ENCODE results near the gene PDIK1L.
A peak's percentile ranks its signal among the peaks of the same experiment; 100 is the strongest.

PDIK1L gene

DNA sequence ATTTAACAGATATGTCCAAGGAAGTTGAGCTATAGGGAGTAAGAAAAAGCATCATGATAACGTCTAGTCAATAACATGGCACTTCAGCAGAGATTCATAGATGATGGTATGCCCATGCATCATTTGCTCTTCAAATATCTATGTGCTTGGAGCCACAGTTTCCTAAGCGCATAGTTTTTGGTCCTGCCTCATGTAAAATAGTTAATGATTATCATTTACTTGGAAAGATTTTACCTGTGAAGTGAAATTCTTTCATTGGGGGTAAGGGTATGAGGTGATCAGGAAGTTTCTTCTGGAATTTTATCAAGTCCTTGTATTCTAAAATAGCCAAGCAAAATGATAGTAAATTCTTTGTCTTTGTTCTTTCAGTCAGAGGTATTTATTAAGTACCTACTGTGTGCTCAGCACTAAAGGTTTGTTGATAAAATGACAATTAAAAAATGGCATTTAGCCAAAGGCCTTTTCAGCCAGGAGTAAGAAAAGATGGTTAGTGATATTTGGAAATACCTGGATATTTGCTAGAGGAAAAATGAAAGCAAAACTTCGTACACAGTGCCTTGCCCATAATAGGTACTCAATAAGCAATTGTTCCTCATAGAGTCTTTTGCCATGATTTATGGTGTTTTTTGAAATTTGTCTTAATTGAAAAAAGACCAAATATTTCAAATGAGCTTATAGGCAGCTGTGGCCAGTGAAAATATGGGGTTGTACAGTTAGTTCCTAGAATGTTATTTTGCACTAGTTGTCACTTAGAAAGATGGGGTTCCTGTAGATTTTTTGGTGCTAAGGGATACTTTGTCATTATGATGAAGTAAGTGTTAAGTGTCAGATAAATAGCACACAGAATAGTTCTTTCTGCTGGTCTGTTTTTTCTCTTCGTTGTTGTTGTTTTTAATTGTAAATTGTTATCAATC lies 13.1 kb downstream of the PDIK1L start:
- DNase-seq: no peak

DNA sequence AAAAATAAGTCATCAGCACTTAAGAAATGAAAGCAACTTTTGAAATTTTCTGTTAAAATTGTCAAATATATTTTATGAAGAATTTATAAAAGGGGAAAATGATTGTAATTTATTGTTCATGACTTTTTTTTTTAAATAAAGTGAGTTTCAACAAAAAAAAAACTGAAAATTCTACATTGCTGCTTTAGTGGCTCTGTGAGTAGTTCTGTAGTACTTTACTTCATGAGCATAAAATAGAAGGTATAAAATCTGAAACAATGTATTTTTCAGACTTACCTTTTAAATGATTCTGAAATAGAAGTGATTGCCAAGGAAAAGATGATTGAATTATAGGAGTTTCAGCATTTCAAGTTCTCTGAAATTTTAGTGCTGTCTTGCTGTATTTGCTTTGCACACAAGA lies 13.8 kb downstream of the PDIK1L start:
- DNase-seq: no peak

DNA sequence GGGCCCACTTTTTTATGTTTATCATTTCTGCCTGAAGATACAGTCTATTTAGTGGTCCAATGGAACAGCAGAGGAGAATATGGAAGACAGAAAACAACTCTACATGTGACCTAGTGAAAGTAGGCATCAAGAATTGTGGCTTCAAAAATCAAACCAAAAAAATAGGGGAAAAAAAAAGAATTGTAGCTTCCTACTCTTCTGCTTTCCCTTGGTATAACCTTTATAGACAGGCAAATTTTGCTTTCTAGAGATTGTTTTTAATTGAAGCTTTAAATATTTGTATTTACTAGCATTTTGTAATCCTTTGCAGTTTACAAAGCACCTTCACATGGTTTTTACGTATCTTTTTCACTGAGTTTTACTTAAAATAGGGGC lies 14.3 kb downstream of the PDIK1L start:
- DNase-seq: no peak

DNA sequence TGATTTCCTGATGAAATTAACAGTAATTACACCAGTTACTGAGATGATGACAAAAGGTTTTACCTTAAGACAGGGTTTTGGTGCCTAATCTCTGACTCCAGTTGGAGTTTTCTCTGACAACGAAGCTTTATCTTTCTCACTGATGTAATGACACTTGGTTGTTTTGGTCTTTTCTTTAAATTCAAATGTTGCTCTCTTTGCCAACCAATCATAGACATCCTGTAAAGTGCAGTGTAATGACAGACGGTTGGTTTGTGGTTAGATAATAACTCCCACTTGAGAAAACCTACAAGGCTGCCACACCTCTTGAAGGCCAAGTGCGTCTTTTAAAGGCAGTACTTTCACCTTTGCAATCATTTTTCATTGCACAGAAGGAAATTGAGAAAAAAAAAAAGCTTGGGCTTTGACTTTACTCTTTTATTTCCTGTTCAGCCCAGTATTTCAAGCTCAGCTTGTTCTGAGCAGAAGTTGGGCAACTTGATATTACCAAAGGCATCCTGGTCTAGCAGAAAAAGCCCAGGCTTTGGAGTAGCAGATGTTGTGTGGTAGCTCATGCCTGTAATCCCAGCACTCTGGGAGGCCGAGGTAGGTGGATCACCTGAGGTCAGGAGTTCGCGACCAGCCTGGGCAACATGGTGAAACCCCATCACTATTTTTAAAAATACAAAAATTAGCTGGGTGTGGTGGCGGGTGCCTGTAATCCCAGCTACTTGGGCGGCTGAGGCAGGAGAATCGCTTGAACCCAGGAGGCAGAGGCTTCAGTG lies 14.9 kb downstream of the PDIK1L start:
- DNase-seq: peak; percentile 61

DNA sequence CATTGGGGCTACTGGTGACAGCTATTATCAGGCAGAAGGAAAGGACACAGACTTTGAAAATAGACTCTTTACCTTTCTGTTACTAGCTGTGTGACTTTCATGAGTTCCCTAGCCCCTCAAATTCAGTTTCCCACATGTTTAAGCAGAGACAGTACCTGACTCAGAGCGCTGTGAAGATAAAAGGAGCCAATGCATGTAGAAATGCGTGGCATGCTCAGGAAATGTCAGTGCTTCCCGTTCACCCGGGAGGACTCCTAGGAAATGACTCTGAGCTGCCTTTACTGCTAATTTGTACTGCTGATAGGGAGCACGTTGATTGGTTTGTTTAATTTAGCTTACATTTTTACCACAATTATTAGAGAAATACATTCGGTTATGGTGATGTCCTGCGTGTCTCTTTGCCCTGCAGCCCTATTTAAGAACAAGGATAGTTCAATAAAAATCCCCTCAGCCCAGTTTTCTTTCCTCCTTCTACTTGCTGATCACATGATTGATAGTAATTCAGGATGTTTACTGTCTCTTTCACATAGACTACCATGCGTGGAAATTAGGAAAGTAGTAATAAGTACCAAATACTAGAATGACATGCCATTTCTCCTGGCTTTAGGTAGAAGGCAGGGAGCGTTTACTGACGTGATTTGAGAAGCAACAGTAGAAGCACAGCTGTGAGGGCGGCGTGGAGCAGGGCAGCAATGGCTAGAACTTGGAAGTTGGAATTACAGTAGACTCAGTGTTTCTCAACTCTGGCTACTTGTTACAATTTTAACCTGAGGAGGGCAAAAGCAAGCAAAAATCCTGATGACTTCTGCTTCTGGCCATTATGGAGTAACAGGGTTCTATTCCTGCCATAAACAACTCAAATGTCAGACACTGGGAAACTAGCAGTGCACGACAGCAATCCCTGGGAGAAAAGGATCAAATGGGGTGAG lies 15.9 kb downstream of the PDIK1L start:
- DNase-seq: no peak

DNA sequence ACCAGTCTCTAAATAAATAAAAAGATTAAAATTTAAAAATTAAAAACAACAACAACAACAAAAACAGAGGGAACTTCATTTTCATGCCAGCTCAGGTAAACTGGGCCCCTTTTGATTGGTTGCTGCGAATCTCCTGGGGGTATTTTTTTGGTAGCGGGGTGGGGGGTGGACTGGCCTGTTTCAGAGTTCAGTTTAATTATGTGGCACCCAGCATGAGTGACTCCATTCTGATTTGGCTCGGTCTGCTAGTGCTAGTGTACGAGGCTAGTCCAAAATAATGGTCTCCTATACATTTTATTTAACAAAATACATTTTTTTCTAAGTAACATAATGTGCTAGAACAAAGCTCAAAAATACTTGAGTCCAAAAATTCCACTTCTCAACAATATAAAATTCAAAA lies 18.2 kb downstream of the PDIK1L start:
- DNase-seq: no peak

DNA sequence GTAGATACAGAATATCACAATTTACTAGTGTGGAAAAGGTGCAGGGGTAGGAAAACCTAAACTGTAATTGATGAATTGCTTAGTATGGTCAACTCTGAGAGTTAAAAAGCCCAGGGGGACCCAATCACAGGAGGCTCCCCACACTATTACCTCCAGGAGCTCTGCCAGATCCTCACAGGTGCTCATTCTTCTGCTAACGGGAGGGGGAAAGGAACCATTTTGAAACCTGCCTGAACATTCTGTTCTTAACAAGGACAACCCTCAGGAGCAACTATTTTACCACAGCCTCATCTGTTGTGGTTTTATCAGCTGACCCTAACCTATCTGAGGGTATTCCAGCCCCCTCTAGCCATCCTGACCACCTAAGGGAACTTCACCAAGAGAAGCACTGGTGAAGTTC lies 19.1 kb downstream of the PDIK1L start:
- DNase-seq: no peak

DNA sequence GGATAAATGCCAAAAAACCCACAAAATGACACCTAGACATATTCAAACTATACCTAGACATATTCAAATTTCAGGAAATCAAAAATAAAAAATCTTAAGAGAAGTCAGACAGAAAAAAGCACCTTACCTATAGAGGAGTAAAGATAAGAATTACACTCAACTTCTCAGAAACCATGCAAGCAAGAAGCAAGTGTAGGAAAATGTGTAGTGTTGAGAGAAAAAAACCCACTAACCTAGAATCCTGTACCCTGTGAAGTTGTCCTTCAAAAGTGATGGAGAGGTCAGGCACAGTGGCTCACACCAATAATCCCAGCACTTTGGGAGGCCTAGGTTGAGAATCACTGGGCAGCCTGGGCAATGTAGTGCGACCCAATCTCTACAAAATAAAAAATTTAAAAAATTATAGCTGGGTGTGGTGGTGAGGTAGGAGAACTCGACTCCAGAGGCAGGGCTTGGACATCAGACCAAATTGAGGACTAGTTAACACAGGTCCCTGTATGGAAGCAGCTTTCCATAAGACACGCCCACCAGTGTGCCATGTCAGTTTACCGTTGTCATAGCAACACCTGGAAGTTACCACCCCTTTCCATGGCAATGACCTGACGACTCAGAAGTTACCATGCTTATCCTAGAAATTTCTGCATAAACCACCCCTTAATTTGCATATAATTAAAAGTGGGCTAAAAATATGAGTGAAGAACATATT lies 20.7 kb downstream of the PDIK1L start:
- DNase-seq: no peak

DNA sequence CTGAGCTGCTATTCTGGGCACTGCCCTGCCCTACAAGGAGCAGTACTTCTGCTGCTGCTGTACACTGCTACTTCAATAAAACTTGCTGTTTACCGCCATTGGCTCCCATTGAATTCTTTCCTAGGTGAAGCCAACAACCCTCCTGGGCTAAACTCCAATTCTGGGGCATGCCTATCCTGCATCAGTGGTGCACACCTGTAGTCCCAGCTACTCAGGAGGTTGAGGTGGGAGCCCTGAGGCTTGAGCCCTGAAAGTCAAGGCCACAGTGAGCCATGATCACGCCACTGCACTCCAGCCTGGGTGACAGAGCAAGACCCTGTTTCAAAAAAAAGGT lies 21.2 kb downstream of the PDIK1L start:
- no peak for DNase-seq

DNA sequence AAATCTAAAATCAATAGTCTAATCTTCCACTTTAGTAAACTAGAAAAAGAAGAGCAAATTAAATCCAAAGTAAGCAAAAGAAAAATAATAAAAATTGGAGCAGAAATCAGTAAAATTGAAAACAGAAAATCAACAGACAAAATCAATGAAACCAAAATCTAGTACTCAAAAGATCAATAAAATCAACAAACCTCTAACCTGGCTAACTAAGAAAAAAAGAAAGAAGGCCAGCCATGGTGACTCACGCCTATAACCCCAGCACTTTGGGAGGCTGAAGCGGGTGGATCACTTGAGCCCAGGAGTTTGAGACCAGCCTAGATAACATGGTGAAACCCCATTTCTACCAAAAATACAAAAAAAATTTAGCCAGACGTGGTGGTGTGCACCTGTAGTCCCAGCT lies 22.8 kb downstream of the PDIK1L start:
- DNase-seq: no peak

DNA sequence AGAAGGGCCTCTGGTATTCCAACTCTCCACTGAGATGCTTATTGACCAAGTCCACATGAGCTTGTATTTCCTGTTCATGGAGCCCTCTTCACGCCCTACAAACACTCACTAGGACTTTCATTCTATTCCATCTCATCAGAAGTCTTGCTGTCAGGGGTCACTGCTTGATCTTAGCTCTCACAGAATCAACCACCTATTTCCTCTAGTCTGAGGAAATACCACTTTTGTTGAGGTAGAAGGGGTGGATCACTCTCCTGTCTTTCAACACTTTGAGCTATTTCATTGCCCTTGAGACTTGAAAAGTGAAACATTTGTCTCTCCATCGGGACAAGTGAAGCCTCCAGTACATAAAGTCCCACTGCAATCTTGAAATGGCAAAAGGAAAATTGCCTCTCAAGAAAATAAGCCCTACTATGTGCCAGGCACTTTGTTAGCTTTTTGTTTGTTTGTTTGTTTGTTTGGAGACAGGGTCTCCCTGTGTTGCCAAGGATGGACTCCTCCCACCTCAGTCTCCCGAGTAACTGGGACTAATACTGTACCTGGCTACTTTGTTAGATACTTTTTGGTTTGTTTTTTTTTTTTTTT lies 27.4 kb downstream of the PDIK1L start:
- DNase-seq: no peak

DNA sequence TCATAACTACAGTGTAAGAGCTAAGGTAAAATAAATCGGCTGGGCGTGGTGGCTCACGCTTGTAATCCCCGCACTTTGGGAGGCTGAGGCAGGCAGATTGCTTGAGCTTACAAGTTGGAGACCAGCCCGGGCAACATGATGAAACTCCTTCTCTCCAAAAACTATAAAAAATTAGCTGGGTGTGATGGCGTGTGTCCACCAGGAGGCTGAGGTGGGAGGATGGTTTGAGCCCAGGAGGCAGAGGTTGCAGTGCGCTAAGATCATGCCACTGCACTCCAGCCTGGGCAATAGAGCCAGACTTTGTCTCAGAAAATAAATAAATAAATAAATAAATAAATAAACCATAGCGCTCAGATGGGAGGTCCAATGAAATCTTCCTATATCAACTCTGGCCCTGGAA lies 30.5 kb downstream of the PDIK1L start:
- no peak for DNase-seq

DNA sequence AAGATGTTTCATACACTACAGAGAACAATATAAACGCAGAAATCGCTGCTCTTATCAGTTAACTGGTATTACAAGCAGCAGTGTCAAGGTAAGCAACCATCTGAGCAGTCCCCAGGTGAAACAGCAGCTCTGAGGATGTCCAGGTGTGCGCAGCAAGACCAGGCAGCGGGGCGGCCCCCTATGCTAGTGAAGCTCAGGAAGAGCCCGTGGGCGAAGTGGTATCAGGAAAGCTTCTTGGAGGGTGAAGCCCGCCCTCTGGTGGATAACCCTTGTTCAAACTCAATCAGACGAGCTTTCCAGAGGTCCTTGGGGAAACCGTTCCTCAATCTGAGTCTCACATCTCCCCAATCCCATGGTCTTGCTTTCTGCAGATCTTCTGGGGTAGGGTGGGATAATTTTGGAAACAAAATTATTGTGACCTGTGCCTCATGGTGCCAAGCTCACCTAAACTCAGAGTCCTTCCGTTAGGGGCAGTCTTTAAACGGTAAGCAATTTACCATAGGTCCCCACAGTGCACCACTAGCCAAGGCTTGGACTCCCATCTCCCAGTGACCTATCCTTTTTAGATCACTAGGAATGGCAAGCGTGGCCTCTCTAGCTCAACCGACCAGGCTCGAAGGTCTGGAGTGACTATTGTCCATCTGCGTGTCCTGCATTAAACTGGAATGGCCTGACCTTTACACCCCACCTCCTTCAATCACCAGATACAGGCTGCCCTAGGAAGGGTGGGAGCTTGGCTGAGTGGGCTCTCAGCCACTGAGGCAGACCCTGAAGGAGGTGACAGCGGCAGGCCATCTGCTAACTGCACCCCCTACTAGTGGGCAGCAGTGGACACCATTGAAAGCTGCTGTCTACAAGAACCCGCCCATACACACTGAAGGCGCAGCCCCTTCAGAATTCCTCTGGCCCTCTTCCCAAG lies 33.7 kb downstream of the PDIK1L start:
- DNase-seq: peak; percentile 70

DNA sequence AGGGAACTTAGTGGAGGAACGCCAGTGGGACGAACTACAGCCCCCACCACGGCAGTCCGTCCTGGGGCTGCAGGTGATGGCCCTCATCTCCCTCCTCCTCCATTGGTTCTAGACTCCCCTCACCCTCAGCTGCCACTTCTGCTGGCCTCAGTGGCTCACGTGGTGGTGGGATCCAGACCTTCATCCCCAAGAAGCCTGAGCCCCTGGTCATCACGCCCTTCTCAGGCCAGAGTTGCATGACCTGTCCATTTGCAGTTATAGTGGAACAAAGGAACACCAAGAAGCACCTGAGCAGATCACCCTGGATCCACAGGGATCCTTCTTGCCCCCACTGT lies 34.3 kb downstream of the PDIK1L start:
- DNase-seq: no peak

DNA sequence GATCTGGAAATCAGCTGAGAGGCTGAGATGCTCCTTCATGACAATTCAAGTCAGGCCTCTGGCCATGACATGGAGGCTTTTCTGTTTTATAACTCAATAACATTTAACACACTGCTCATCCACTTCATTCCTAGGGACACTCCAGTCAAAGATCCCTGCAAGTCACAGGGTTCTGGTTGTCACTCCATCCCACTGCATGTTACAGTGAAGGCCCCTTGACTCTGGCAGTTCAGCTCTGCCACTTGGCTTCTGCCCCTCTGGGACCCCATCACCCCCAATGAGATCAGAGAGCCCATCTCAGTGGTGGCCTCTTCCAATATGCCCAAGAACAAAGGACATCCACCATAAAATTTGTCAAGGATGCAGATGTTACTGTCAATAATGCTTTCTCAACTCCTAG lies 37.3 kb downstream of the PDIK1L start:
- DNase-seq: no peak

DNA sequence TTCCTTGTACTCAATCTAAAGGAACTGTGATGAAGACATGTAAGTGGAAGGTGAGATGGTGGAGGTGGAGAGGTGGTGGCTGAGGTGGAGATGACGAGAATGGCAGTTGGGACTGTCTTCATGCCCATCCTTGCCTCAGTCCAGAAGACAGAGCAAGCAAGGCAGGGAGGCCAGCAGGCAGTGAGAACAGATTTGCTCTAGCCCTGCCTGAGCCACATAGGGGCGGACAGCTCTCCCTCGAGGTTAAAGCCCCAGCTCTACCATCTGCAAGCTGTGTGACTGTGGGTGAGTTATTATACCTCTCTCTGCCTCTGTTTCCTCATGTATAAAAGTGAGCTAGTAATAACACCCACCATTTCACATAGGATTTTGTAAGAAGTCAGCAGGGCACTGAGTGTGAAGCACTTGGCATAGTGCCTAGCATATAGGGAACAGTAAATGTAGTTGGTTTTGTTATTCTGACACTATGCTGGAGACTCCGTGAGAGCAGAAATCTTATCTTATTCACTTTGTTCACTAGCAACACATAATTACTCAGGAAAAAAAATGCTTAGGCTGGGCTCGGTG lies 42.4 kb downstream of the PDIK1L start:
- no peak for DNase-seq

DNA sequence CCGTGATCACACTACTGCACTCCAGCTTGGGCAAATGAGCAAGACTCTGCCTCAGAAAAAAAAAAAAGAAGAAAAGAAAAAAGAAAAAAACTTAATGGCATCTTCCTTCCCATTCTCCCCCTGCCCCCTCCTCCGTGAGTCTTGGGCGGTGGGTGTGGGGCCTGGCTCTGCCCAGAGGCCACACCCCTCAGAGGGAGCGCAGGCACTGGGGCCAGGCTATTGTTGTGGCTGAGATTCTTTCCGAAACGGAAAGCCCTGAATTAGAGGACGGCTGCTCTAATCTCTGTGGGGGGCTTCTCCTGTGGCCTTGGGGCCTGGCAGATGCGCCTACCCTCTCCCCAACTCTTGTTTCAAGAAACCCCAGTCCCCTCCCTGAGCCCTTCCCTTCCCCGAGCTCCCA lies 43.1 kb downstream of the PDIK1L start:
- no peak for DNase-seq

DNA sequence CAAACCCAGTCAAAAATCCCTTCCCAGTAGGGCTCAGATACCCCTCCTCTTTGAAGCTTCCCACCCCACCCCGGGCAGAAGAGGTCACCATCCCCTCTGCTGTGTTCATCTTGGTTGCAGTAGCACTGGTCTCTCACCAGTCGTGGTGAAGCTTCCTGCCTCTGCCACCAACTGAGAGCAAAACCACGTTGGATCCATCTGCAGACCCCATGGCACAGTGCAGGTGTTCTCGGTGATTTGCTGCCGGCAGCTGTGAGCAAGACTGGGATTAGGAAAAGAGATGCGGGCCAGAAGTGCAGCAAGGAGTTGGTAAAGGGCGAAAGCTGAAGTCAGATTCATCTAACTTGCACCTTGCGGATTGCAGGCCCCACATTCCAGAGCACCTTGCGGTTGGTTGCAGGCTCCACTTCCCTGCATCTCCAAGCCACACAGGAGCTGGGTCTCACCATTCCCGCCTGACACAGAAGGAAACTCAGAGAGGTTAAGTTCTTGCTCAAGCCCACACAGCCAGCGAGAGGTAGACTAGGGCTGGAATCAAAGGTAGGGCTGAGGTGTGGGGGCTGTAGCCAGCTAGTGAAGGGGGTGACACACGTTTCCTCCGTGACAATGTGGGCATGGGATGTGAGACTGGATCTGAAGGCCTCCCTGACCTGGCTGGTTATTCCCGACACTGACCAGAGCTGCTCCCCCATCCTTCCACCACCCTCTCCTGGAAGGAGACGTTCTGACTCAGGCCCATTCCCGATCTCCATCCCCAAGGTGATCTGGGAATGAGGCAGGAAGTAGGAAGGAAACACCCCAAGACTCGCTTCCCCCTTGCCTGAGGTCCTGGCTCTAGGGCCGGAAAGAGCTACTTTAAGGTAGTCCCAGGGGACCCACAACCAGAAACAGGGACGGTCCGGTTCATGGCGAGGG lies 44.0 kb downstream of the PDIK1L start:
- DNase-seq: no peak

DNA sequence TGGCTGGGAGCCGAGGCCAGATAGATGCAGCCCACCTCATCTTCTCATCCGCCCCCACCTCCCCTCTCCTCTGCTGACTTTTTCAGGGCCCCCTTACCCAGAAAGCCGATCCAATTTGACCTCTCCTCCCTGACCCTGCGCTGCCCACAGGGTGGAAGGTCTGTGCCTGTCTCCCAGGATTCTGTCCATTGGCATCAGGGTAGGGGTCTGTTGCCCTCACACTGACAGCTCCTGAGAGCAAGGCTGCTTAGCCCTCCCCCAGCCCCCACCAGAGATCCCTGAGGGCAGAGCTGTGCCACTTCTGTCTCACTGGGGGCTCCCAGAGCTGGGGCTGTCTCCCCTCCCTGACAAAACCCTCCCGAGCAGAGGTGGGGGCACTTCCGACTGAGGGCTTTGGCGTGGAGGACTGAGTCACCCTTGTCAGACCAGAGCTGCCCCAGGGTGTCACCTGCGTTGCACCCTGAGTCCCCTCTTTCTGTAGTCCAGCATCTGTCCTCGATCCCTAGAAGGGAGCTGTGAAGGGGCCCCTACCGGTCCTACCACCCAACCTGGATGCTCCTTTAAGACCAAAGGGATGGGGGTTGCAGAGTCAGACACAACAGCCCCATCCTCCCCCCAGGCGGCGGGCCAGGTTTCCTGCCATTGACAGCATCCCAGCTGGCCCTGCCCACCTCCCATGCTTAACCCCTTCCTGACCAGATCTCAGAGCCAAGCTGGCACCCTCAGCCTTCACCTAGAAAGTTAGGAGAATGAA lies 44.8 kb downstream of the PDIK1L start:
- no peak for DNase-seq
